Kidney epithelial cell (primary cell): ENCODE data around the gene EMC1. TPM values are rescaled to one million over a fixed set of nuclear protein-coding genes. Genes with fewer than 3 reads are reported as not detected.
"Not testable (repeated sequence)": the region's sequence is repeated elsewhere in the genome, so short reads cannot be mapped to it uniquely, and the experiment has no call there.

Experiments
- DNase-seq: peaks from one replicate; pipeline ENCODE4 v3.0.0-alpha.2; 2010; ENCODE audit warnings: low read depth
- H3K27me3 ChIP-seq: 2 replicates; pipeline ENCODE4 v1.6.0; 2011; ENCODE audit warnings: low read length; ENCODE audit not compliant: control insufficient read depth, insufficient read depth
- H3K36me3 ChIP-seq: 2 replicates; pipeline ENCODE4 v1.5.1; 2011; ENCODE audit warnings: low read length; ENCODE audit not compliant: control insufficient read depth, insufficient read depth
- H3K4me3 ChIP-seq: 2 replicates; pipeline ENCODE4 v1.5.1; 2011; ENCODE audit warnings: low read depth, mild to moderate bottlenecking, control low read depth, low read length
- total RNA-seq: library from RNA; depleted of rRNA; stranded (reverse); fragments of >200 nt; gene quantifications from 2 replicates; pipeline ENCODE4 v1.2.3, GENCODE V29; 2015
- TF ChIP-seq, protein P1 (sequence below): IDR thresholded peaks from 2 replicates; pipeline ENCODE4 v1.5.1; 2011; ENCODE audit warnings: mild to moderate bottlenecking, moderate library complexity, low read length, control low read depth, inconsistent platforms; ENCODE audit not compliant: insufficient read depth, poor library complexity, severe bottlenecking

Gene EMC1
- total RNA-seq, 1 donor from 2014 or later: 79.1 TPM

- Histone ChIP-seq H3K27me3 (peaks cover 13% of the 10 kb centered on the region), H3K36me3 (no peaks in the 10 kb centered on the region), H3K4me3 (no peak overlapping the region)
- DNase-seq: no peak
- TF ChIP-seq, protein P1, sequence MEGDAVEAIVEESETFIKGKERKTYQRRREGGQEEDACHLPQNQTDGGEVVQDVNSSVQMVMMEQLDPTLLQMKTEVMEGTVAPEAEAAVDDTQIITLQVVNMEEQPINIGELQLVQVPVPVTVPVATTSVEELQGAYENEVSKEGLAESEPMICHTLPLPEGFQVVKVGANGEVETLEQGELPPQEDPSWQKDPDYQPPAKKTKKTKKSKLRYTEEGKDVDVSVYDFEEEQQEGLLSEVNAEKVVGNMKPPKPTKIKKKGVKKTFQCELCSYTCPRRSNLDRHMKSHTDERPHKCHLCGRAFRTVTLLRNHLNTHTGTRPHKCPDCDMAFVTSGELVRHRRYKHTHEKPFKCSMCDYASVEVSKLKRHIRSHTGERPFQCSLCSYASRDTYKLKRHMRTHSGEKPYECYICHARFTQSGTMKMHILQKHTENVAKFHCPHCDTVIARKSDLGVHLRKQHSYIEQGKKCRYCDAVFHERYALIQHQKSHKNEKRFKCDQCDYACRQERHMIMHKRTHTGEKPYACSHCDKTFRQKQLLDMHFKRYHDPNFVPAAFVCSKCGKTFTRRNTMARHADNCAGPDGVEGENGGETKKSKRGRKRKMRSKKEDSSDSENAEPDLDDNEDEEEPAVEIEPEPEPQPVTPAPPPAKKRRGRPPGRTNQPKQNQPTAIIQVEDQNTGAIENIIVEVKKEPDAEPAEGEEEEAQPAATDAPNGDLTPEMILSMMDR: no peak
These were observed 22.0 kb upstream of the EMC1 start for GRCh38 chr1:19273106-19273843.

DNA sequence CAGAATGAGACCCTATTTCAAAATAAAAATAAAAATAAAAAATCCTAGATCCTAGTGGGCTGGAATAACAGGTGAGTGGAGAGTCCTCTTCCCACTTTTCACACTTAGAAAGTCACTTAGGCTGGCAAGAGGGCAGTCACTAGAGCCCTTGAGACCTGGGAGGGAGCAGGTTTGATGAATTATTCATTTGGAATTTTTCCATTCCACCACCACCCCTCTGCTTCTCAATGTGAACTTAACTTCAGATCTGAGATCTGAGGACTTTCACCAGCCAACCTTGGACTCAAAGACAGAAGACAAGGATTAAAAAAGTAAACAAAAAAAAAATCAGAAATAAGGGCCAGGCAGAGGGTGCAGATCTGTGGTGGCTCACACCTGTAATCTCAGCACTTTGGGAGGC lies 20.7 kb upstream of the EMC1 start:
- Histone ChIP-seq H3K27me3 (peaks cover 13% of the 10 kb centered on the region), H3K4me3 (no peak overlapping the region), H3K36me3 (no peaks in the 10 kb centered on the region)
- DNase-seq: no peak
- TF ChIP-seq, protein P1: no peak

GRCh38 chr1:19270343-19270730 lies 19.0 kb upstream of the EMC1 start:
- not testable (repeated sequence) for DNase-seq, H3K36me3 ChIP-seq, H3K4me3 ChIP-seq
- peaks cover 13% of the 10 kb centered on the region for H3K27me3 ChIP-seq

DNA sequence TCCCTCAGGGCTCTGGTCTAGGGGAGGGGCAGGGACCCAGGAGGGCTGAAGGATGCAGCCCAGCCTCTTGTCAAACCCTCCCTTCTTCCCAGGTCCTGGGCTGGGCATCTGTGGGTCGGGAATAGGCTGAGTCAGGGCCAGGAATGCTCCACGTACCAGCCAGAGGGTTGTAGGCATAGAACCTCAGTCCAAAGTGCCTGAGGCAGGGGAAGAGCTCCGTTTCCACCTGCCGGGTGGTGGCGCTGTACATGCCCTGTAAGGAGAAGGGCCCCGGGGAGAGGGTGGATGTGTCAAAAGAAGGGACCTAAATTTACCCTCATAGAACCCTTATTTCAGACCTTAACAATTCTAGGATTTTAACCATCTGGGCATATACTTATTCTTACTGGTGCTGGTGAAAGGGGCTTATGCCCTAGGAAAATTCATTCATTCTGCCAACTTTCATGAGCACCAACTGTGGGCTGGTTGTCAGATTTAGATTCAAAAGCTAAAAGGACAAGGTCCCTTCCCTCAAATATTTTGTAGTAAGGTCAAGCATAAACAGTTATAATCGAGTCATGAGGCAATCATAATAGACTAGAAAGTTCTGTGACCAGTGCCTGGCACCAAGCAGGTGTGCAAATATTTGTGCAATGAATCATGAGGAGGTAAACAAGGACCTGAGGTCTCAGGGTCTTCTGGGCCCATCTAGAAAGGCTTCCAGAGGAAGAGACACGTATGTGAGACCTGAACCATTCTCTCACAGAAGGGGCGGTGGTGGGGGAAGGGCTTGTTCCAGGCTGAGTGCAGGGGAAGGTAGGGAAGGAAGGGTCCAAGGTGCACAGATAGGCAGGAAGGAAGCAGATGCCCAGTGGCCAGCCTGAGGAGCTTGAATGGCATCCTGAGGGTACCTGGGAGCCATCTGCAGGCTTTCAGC lies 18.4 kb upstream of the EMC1 start:
- not testable (repeated sequence) for H3K36me3 ChIP-seq, DNase-seq, H3K4me3 ChIP-seq
- peaks cover 13% of the 10 kb centered on the region for H3K27me3 ChIP-seq

DNA sequence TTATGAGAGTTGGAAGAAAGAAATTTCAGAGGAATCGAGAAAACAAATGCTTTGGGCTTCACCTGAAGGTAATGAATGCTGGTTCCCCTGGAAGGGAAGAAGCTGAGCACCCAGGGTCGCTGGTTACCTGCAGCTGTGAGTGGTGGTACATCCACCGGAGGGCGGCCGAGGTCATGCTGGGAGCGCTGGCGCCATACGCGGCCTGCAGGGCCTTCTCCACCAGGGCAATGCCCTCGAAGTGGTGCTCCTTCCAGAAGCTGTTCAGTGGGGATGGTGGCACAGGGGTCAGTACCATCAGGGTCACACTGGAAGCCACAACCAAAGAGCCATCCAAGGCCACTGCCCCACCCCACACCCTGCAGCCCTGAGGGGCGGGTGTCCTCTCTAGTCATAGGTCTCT lies 17.1 kb upstream of the EMC1 start:
- DNase-seq: no peak
- H3K27me3 ChIP-seq: peaks cover 2% of the 10 kb centered on the region
- no peaks in the 10 kb centered on the region for H3K36me3 ChIP-seq
- H3K4me3 ChIP-seq: no peak overlapping the region
- TF ChIP-seq, protein P1: no peak

DNA sequence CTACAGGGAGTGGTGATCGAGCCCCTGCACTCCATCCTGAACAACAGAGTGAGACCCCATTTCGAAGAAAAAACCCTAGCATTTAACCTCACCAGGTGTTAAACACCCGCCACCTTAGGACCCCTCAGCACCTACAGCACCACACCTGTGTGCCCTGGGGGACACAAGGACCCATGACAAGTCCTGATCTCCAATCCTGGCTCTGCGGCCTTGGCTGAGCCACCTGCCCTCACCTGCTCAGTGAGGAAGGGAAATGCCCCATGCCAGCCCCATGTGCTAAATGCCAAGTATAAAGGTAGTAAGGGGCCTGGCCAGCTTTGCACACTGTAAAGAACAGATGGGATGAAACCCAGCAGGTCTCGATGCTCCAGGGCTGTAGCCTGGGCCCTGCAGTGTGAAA lies 11.4 kb upstream of the EMC1 start:
- no peak overlapping the region for H3K4me3 ChIP-seq
- peaks cover 2% of the 10 kb centered on the region for H3K36me3 ChIP-seq
- H3K27me3 ChIP-seq: no peaks in the 10 kb centered on the region
- TF ChIP-seq, protein P1: no peak
- DNase-seq: no peak
